A673 (cell line): ENCODE data around the gene SUMO2.

ENCODE experiments used
- EZH2 ChIP-seq: fragments of 200-600 bp; sonication (generic); IDR thresholded peaks from 2 replicates; pipeline ENCODE4 v1.6.1; 2017; ENCODE audit warnings: borderline replicate concordance, low read depth, mild to moderate bottlenecking, mixed read lengths, antibody characterized with exemption, low read length; ENCODE audit not compliant: poor library complexity, severe bottlenecking
- TF ChIP-seq, protein P1 (sequence below): fragments of 300-800, 200-600 bp; sonication (generic); conservative IDR thresholded peaks from 2 replicates; pipeline ENCODE4 v1.5.1; 2017; ENCODE audit warnings: low read depth, mild to moderate bottlenecking, antibody characterized with exemption, low read length, moderate library complexity, mixed read lengths

GRCh38 chr17:75174996-75175395, 7.8 kb downstream of the SUMO2 start:
- TF ChIP-seq, protein P1, sequence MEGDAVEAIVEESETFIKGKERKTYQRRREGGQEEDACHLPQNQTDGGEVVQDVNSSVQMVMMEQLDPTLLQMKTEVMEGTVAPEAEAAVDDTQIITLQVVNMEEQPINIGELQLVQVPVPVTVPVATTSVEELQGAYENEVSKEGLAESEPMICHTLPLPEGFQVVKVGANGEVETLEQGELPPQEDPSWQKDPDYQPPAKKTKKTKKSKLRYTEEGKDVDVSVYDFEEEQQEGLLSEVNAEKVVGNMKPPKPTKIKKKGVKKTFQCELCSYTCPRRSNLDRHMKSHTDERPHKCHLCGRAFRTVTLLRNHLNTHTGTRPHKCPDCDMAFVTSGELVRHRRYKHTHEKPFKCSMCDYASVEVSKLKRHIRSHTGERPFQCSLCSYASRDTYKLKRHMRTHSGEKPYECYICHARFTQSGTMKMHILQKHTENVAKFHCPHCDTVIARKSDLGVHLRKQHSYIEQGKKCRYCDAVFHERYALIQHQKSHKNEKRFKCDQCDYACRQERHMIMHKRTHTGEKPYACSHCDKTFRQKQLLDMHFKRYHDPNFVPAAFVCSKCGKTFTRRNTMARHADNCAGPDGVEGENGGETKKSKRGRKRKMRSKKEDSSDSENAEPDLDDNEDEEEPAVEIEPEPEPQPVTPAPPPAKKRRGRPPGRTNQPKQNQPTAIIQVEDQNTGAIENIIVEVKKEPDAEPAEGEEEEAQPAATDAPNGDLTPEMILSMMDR, result no peak
- no peak for TF ChIP-seq EZH2
